IPS-20b (cell line): ENCODE results near the gene CD300A.

Experiments used
- H3K27ac ChIP-seq: one replicate; pipeline ENCODE4 v1.5.1; 2013; ENCODE audit warnings: low read length
- H3K27me3 ChIP-seq: 2 replicates; pipeline ENCODE4 v1.6.1; 2013; ENCODE audit warnings: mild to moderate bottlenecking, low read length, inconsistent platforms; ENCODE audit not compliant: insufficient read depth
- H3K36me3 ChIP-seq: 2 replicates; pipeline ENCODE4 v1.6.1; 2013; ENCODE audit warnings: low read depth, mild to moderate bottlenecking, inconsistent platforms, low read length, moderate library complexity; ENCODE audit not compliant: insufficient read depth
- H3K4me1 ChIP-seq: 2 replicates; pipeline ENCODE4 v1.6.1; 2013; ENCODE audit warnings: mild to moderate bottlenecking, control low read depth, inconsistent platforms, low read length, moderate library complexity; ENCODE audit not compliant: insufficient read depth
- H3K4me3 ChIP-seq: 2 replicates; pipeline ENCODE4 v1.5.1; 2013; ENCODE audit warnings: mild to moderate bottlenecking, low read length, inconsistent platforms
- H3K9ac ChIP-seq: 2 replicates; pipeline ENCODE4 v1.6.1; 2013; ENCODE audit warnings: low read depth, mild to moderate bottlenecking, inconsistent platforms, low read length, moderate library complexity
- H3K9me3 ChIP-seq: 2 replicates; pipeline ENCODE4 v1.6.1; 2013; ENCODE audit warnings: mild to moderate bottlenecking, low read depth, low read length, inconsistent platforms; ENCODE audit not compliant: insufficient read depth

The CD300A gene

DNA sequence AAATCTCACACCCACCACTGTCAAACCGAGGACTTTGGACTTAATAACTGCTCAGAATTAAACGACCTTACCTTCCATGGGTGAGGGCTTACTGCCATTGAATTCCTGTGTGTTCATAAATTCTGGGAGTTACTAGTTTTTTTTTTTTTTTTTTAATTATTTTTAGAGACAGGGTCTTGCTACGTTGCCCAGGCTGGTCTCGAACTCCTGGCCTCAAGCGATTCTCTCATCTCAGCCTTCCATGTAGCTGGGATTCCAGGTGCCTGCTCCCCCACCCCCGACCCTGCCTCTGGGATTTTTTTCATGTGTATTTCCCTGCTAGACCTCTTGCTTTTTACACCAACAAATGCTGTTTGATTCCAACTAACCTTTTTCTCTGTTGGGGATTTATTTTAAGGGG is 14.9 kb upstream of the CD300A start:
- Histone ChIP-seq H3K9me3 (no peaks in the 10 kb centered on the region), H3K27ac (no peak overlapping the region), H3K4me3 (no peak overlapping the region), H3K9ac (no peak overlapping the region), H3K27me3 (peaks cover 47% of the 10 kb centered on the region), H3K36me3 (no peaks in the 10 kb centered on the region), H3K4me1 (peaks cover 17% of the 10 kb centered on the region)

DNA sequence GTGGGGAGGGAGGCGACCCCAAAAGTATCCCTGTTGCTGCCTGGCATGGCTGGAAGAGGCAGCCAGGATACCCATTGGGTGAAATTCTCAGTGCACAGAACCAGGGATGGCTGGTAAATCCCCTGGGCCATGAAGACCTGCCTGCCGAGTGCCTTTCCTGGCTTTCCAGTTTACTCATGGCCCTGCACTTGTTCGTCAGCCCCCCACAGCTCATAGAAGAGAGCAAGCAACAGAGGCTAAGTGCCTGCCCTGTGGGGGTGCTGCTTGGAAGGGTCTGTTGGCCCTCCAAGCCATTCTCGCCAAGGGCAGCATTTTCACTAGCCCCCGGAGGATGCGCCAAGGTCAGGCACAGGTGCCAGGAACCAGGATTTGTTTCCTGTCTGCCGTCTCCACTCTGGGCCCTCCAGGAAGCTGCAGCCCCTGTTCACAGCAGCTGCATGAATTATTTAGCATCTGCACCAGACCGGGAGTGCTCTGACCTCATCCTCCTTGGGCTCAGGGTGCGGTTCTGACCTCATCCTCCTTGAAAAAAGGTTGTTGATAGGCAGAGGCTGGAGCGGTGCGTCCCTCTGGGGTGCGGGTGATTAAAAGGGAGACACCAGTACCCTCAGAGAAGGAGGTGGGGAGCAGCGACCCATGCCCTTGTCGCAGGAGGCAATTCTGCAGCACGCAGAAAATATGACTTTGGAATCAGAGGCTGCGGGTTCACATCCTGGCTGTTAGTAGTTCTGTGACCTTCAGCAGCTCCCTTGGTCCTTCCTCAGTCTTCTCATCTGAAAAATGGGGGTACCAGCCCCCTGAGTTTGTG is 14.2 kb upstream of the CD300A start:
- H3K9ac ChIP-seq = no peak overlapping the region
- peaks cover 47% of the 10 kb centered on the region for H3K27me3 ChIP-seq
- peaks cover 17% of the 10 kb centered on the region for H3K4me1 ChIP-seq
- H3K36me3 ChIP-seq = no peaks in the 10 kb centered on the region
- no peak overlapping the region for H3K27ac ChIP-seq
- no peaks in the 10 kb centered on the region for H3K9me3 ChIP-seq
- H3K4me3 ChIP-seq = no peak overlapping the region

DNA sequence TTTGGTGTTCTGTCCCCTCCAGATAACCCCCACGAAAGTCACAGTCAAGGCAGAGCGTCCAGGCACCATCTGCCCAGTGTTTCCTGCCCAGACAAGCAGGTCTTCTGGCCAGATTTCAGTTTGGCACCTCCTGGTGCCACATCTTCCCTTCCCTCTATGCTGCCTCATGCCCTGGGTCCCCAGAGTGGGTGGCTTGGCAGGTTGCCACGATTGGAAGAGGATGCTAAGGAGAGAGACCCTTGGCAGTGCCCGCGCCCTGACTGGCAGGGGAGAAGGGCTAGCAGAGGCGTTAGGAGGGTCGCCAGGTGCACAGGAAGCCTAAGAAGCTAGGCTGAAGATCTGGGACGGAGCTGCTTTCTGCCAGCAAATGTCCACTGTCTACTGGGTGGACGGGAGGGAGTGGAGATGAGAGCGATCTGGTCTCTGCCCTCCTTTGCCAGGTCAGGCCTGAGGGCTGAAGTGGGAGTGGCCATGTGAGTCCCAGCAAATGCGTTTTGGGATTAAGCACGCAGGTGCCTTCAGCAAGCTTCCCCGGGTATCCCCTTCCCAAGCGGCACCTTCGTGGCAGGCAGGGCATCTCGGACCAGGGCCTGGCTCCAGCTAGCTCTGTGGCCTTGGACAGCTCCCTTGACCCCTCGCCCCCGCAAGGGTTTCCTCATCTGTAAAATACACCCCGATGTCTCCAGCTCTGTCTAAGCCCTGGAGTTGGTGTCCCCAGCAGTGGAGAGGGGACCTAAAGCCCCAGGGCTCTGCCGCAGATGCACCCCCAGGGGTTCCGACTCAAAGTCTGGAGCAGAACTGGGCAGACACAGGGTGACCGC is 13.4 kb upstream of the CD300A start:
- Histone ChIP-seq H3K9ac (peak overlapping the region; percentile 52; the same call in 1 of the 2 replicates), H3K9me3 (no peaks in the 10 kb centered on the region), H3K4me3 (peak overlapping the region; percentile 64), H3K4me1 (peaks cover 17% of the 10 kb centered on the region), H3K36me3 (no peaks in the 10 kb centered on the region), H3K27ac (no peak overlapping the region), H3K27me3 (peaks cover 52% of the 10 kb centered on the region)

- peaks cover 17% of the 10 kb centered on the region for H3K4me1 ChIP-seq
- peak overlapping the region; percentile 64 for H3K4me3 ChIP-seq
- H3K36me3 ChIP-seq = no peaks in the 10 kb centered on the region
- H3K9me3 ChIP-seq = no peaks in the 10 kb centered on the region
- H3K27ac ChIP-seq = no peak overlapping the region
- H3K9ac ChIP-seq = peak overlapping the region; percentile 52; the same call in 1 of the 2 replicates
- peaks cover 58% of the 10 kb centered on the region for H3K27me3 ChIP-seq
Observed at GRCh38 chr17:74453665-74454196, 12.7 kb upstream of the CD300A start.

DNA sequence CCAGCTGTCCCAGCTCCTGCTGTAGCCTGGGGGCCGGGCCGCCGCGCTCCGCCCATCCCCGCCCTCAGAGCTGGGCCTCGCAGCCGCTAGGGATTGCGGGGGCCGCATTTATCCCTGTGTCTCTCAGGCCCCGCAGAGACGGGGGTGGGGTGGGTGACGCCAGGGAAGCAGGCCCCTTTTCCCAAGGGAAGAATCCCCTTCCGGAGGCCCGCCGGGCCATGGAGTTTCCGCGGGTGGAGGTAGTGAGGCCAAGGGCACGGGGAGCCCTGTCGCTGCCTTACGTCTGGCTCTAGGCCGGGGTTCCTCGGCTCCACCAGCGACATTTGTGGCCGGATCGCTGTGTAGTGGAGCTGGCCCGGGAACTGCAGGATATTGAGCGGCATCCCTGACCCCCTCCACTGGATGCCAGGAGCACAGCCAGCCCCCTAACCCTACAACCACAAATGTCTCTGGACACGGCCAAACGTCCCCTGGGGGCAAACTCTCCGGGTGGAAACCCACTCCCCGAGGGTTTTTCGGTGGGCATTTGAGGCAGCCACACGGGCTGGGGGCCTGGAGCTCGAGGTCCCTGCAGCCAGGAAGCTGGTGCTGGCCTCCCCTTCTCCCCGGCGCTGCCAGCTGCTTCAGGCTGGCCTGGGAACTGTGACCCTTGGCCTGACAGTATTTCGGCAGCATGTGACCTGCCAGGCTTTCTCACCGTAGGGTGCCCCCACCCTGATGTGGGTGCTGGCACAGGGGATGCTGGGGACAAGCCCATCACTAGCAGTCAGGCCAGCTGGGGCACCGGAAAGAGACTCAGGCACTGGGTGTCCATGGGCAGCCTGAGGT is 12.0 kb upstream of the CD300A start:
- Histone ChIP-seq H3K36me3 (no peaks in the 10 kb centered on the region), H3K4me1 (peaks cover 17% of the 10 kb centered on the region), H3K9ac (peak overlapping the region; percentile 63; the same call in 1 of the 2 replicates), H3K27ac (no peak overlapping the region), H3K9me3 (no peaks in the 10 kb centered on the region), H3K4me3 (peak overlapping the region; percentile 68; the same call in 1 of the 2 replicates), H3K27me3 (peaks cover 61% of the 10 kb centered on the region)

DNA sequence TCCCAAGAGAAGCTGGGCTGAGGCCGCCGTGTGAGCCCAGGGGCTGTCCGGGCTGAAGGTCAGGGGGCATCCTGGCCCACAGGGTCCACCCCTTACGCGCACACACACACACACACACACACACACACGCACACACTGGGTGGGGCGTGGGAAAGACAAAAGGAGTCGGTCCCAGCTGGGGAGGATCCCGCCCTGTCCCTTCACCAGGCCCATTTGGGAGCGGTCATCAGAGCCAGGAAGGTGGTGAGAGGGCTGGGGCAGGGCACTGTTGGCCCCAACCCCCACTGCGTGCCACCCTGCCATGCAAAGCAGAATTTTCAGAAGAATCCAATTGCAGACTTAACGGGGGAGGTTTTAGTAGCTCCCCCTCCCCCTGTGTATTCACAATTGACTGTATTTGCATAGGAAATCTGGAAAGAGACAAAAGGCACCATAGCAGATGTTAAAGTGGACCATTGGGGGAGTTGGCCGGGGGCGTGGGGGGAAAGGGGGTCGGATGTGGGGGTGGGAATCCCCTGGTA is 11.3 kb upstream of the CD300A start:
- Histone ChIP-seq H3K4me3 (peak overlapping the region; percentile 68; the same call in 1 of the 2 replicates), H3K27ac (no peak overlapping the region), H3K9me3 (no peaks in the 10 kb centered on the region), H3K4me1 (peaks cover 17% of the 10 kb centered on the region), H3K9ac (peak overlapping the region; percentile 63; the same call in 1 of the 2 replicates), H3K27me3 (peaks cover 61% of the 10 kb centered on the region), H3K36me3 (no peaks in the 10 kb centered on the region)

GRCh38 chr17:74455821-74456220 is 10.6 kb upstream of the CD300A start:
- H3K9ac ChIP-seq = no peak overlapping the region
- H3K4me1 ChIP-seq = peaks cover 17% of the 10 kb centered on the region
- no peak overlapping the region for H3K4me3 ChIP-seq
- peaks cover 59% of the 10 kb centered on the region for H3K27me3 ChIP-seq
- H3K9me3 ChIP-seq = no peaks in the 10 kb centered on the region
- no peaks in the 10 kb centered on the region for H3K36me3 ChIP-seq
- no peak overlapping the region for H3K27ac ChIP-seq

DNA sequence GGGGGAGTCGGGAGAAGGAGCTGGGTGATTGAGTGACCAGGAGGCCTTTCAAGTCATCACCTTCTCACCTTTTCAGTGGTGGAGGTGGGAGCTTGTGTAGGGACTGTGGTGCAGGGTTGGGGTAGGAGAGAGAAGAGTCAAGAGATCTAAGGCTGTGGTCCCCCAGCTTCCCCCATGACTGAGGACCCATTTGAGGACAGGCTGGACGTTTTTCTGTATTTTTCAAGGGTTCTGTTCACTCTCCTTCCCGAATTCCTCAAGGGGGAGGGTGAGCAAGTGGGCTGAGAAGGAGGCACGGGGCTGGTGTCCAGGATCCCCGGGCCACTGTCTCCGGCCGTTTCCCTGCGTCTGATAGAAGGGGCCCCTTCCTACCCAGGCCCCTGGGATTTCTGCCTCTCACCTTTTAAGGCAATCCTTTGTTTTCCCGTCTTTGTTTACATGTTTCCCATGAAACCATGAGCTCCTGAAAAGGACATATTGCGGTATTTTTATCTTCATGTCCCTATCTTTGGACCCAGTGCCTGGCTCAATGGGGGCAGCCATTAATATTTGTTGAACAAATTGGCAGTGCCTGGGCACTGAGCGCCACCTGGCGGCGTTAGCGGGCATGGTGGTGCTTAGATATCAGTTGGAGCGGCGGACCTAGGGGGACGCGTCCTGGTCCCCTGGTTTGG is 9.2 kb upstream of the CD300A start:
- no peak overlapping the region for H3K9ac ChIP-seq
- no peak overlapping the region for H3K4me3 ChIP-seq
- H3K36me3 ChIP-seq = no peaks in the 10 kb centered on the region
- H3K27me3 ChIP-seq = peaks cover 45% of the 10 kb centered on the region
- H3K4me1 ChIP-seq = peaks cover 12% of the 10 kb centered on the region; the same call in 1 of the 2 replicates
- H3K27ac ChIP-seq = no peak overlapping the region
- no peaks in the 10 kb centered on the region for H3K9me3 ChIP-seq

GRCh38 chr17:74457820-74458166 is 8.6 kb upstream of the CD300A start:
- no peaks in the 10 kb centered on the region for H3K36me3 ChIP-seq
- peaks cover 12% of the 10 kb centered on the region; the same call in 1 of the 2 replicates for H3K4me1 ChIP-seq
- no peak overlapping the region for H3K27ac ChIP-seq
- H3K27me3 ChIP-seq = peaks cover 40% of the 10 kb centered on the region
- no peak overlapping the region for H3K4me3 ChIP-seq
- no peak overlapping the region for H3K9ac ChIP-seq
- no peaks in the 10 kb centered on the region for H3K9me3 ChIP-seq

GRCh38 chr17:74458835-74459234 is 7.6 kb upstream of the CD300A start:
- H3K9ac ChIP-seq = no peak overlapping the region
- H3K4me3 ChIP-seq = no peak overlapping the region
- H3K27me3 ChIP-seq = peaks cover 30% of the 10 kb centered on the region
- H3K27ac ChIP-seq = no peak overlapping the region
- H3K36me3 ChIP-seq = no peaks in the 10 kb centered on the region
- no peaks in the 10 kb centered on the region for H3K9me3 ChIP-seq
- peaks cover 9% of the 10 kb centered on the region; the same call in 1 of the 2 replicates for H3K4me1 ChIP-seq
